Smooth muscle cell of the umbilical artery (primary cell): Measurements from ENCODE around the gene DNAJC24. TPM values are rescaled to one million over a fixed set of nuclear protein-coding genes. Genes with fewer than 3 reads are reported as not detected.

ENCODE experiments used
- total RNA-seq: library from RNA; depleted of rRNA; stranded (reverse); fragments of >200 nt; gene quantifications from 2 replicates; pipeline ENCODE4 v1.2.3, GENCODE V29; 2014

The DNAJC24 gene
- 22.9 and 28.2 TPM in 2 replicates for total RNA-seq

GRCh38 chr11:31369348-31370329 is at the start of gene DNAJC24, which contains the start of gene DCDC1:
Gene DNAJC24, plus strand, starts transcription at chr11:31369860. Its CDS starts 889 bp downstream, at chr11:31370749.
Gene DCDC1, minus strand, starts transcription at chr11:31369739. Its CDS starts 41,459 bp downstream, at chr11:31328280.

Other genes starting within 250 kb of the DNAJC24 start
- gene DCDC1, start 121 bp upstream of the DNAJC24 start, total RNA-seq = 0.14 and 0.30 TPM in 2 replicates
- gene IMMP1L, start 139.8 kb downstream of the DNAJC24 start, total RNA-seq = 8.0 and 15.9 TPM in 2 replicates
- 14.3 and 15.7 TPM in 2 replicates for gene ELP4, start 139.9 kb downstream of the DNAJC24 start, total RNA-seq